Kidney capillary endothelial cell (primary cell): ENCODE results near the gene PLOD3.
"Not testable (repeated sequence)": the region's sequence is repeated elsewhere in the genome, so short reads cannot be mapped to it uniquely, and the experiment has no call there.

ENCODE experiments used
- DNase-seq: peaks from one replicate; pipeline ENCODE4 v3.0.0-alpha.2; 2018; ENCODE audit warnings: low spot score

Gene PLOD3

GRCh38 chr7:101217388-101218235, at the start of gene PLOD3, which contains the start of gene ZNHIT1:
PLOD3 (minus strand) TSS chr7:101217581; CDS start chr7:101217274, 307 bp downstream.
ZNHIT1 (plus strand) TSS chr7:101218165; CDS start chr7:101218196, 31 bp downstream.
- peak; percentile 95 for DNase-seq

GRCh38 chr7:101265622-101266516, 48.5 kb upstream of the PLOD3 start:
- DNase-seq = no peak

- DNase-seq = not testable (repeated sequence)
These were observed 46.8 kb upstream of the PLOD3 start for GRCh38 chr7:101264102-101264706.

GRCh38 chr7:101258243-101258731, 40.9 kb upstream of the PLOD3 start:
- no peak for DNase-seq

GRCh38 chr7:101255796-101256195, 38.4 kb upstream of the PLOD3 start:
- no peak for DNase-seq

- DNase-seq = not testable (repeated sequence)
These were observed 35.8 kb upstream of the PLOD3 start for GRCh38 chr7:101253199-101253598.

GRCh38 chr7:101251871-101252659, 34.7 kb upstream of the PLOD3 start:
- peak; percentile 93 for DNase-seq

GRCh38 chr7:101250324-101250723, 32.9 kb upstream of the PLOD3 start:
- no peak for DNase-seq

- no peak for DNase-seq
These were observed 30.9 kb upstream of the PLOD3 start for GRCh38 chr7:101248276-101248675.

GRCh38 chr7:101245147-101245668, 27.8 kb upstream of the PLOD3 start:
- no peak for DNase-seq

GRCh38 chr7:101244375-101245146, 27.2 kb upstream of the PLOD3 start, which contains the start of gene FIS1:
FIS1 (minus strand) TSS chr7:101245081; CDS start chr7:101245004, 77 bp downstream.
- peak; percentile 88 for DNase-seq

GRCh38 chr7:101243646-101244374, 26.4 kb upstream of the PLOD3 start:
- peak; percentile 38 for DNase-seq

- DNase-seq = no peak
These were observed 24.3 kb upstream of the PLOD3 start for GRCh38 chr7:101241443-101242349.

GRCh38 chr7:101241015-101241363, 23.6 kb upstream of the PLOD3 start:
- DNase-seq = no peak

GRCh38 chr7:101240226-101241014, 23.0 kb upstream of the PLOD3 start:
- no peak for DNase-seq

GRCh38 chr7:101239951-101240220, 22.5 kb upstream of the PLOD3 start:
- DNase-seq = no peak

GRCh38 chr7:101239191-101239950, 22.0 kb upstream of the PLOD3 start:
- no peak for DNase-seq
